Fibroblast of skin of right quadriceps (primary cell): ENCODE measurements around the gene HCAR3.
A peak's percentile ranks its signal among the peaks of the same experiment; 100 is the strongest.
"Not testable (repeated sequence)": the region's sequence is repeated elsewhere in the genome, so short reads cannot be mapped to it uniquely, and the experiment has no call there.

Experiments
- DNase-seq: peaks from one replicate; pipeline ENCODE4 v3.0.0-alpha.2; 2013

HCAR3 gene

GRCh38 chr12:122716658-122717057 is at the start of gene HCAR3:
Gene HCAR3 (minus strand): TSS chr12:122716811. CDS start chr12:122716737, 74 bp downstream.
- DNase-seq, result not testable (repeated sequence)

- no peak for DNase-seq
Measured at GRCh38 chr12:122757568-122757967, 41.0 kb upstream of the HCAR3 start.

GRCh38 chr12:122754790-122755189 is 38.2 kb upstream of the HCAR3 start:
- no peak for DNase-seq

GRCh38 chr12:122753319-122753650 is 36.7 kb upstream of the HCAR3 start:
- no peak for DNase-seq

GRCh38 chr12:122752464-122753318 is 36.1 kb upstream of the HCAR3 start, which contains the start of gene DENR:
Gene DENR (plus strand): TSS chr12:122752824. CDS start chr12:122753702, 878 bp downstream.
- DNase-seq, result peak; percentile 97

- DNase-seq, result not testable (repeated sequence)
Measured at GRCh38 chr12:122750781-122751515, 34.3 kb upstream of the HCAR3 start.

- no peak for DNase-seq
Measured at GRCh38 chr12:122749569-122750332, 33.1 kb upstream of the HCAR3 start.

- no peak for DNase-seq
Measured at GRCh38 chr12:122747224-122748135, 30.9 kb upstream of the HCAR3 start.

GRCh38 chr12:122743895-122744525 is 27.4 kb upstream of the HCAR3 start:
- DNase-seq, result no peak

- DNase-seq, result no peak
Measured at GRCh38 chr12:122740351-122740750, 23.7 kb upstream of the HCAR3 start.

- DNase-seq, result no peak
Measured at GRCh38 chr12:122738571-122738970, 22.0 kb upstream of the HCAR3 start.

GRCh38 chr12:122732611-122733010 is 16.0 kb upstream of the HCAR3 start:
- no peak for DNase-seq

GRCh38 chr12:122732170-122732569 is 15.6 kb upstream of the HCAR3 start:
- DNase-seq, result no peak

- DNase-seq, result no peak
Measured at GRCh38 chr12:122730215-122731014, 13.8 kb upstream of the HCAR3 start, which contains the start of gene HCAR1. Gene HCAR1 (minus strand): TSS chr12:122730844. CDS start chr12:122730339, 505 bp downstream.

GRCh38 chr12:122729583-122730214 is 13.1 kb upstream of the HCAR3 start:
- DNase-seq, result no peak

- no peak for DNase-seq
Measured at GRCh38 chr12:122726080-122726558, 9.5 kb upstream of the HCAR3 start.

- no peak for DNase-seq
Measured at GRCh38 chr12:122725452-122726079, 9.0 kb upstream of the HCAR3 start.

GRCh38 chr12:122724641-122725243 is 8.1 kb upstream of the HCAR3 start:
- no peak for DNase-seq

GRCh38 chr12:122722387-122722786 is 5.8 kb upstream of the HCAR3 start:
- DNase-seq, result no peak
